HG02970 (cell line): ENCODE data around the gene ACAP1.

Source experiments
- ATAC-seq: cut with Tn5 transposase; IDR thresholded peaks from one replicate; pipeline ENCODE4 v1.9.1; 2021; ENCODE audit warnings: mild to moderate bottlenecking, moderate library complexity, moderate number of reproducible peaks; ENCODE audit not compliant: unreplicated experiment, low FRiP score

Gene ACAP1

GRCh38 chr17:7336240-7337175, at the start of gene ACAP1:
Gene ACAP1, plus strand, starts transcription at chr17:7336529. Its CDS starts 206 bp downstream, at chr17:7336735.
- ATAC-seq: peak; percentile 46

GRCh38 chr17:7289256-7290032, 46.9 kb upstream of the ACAP1 start:
- ATAC-seq: no peak

GRCh38 chr17:7290166-7290565, 46.2 kb upstream of the ACAP1 start:
- no peak for ATAC-seq

- no peak for ATAC-seq
Measured at GRCh38 chr17:7290685-7291084, 45.6 kb upstream of the ACAP1 start.

- no peak for ATAC-seq
Measured at GRCh38 chr17:7292194-7292593, 44.1 kb upstream of the ACAP1 start.

- no peak for ATAC-seq
Measured at GRCh38 chr17:7292729-7293128, 43.6 kb upstream of the ACAP1 start.

GRCh38 chr17:7293159-7293558, 43.2 kb upstream of the ACAP1 start:
- no peak for ATAC-seq

GRCh38 chr17:7293816-7294613, 42.3 kb upstream of the ACAP1 start:
- no peak for ATAC-seq

- ATAC-seq: no peak
Measured at GRCh38 chr17:7294614-7295153, 41.6 kb upstream of the ACAP1 start, which contains the start of gene YBX2. Gene YBX2, minus strand, starts transcription at chr17:7294639. Its CDS starts 139 bp downstream, at chr17:7294500.

- ATAC-seq: no peak
Measured at GRCh38 chr17:7295230-7296180, 40.8 kb upstream of the ACAP1 start.

GRCh38 chr17:7296189-7296861, 40.0 kb upstream of the ACAP1 start:
- ATAC-seq: no peak

GRCh38 chr17:7304179-7304578, 32.1 kb upstream of the ACAP1 start:
- ATAC-seq: no peak

- ATAC-seq: peak; percentile 68
Measured at GRCh38 chr17:7306911-7307685, 29.2 kb upstream of the ACAP1 start, which contains the start of gene EIF5A. Gene EIF5A, plus strand, starts transcription at chr17:7307628. Its CDS starts 2,008 bp downstream, at chr17:7309636.

- ATAC-seq: peak; percentile 1
Measured at GRCh38 chr17:7307686-7308624, 28.4 kb upstream of the ACAP1 start.

- ATAC-seq: no peak
Measured at GRCh38 chr17:7308625-7309433, 27.5 kb upstream of the ACAP1 start.

- no peak for ATAC-seq
Measured at GRCh38 chr17:7309628-7310027, 26.7 kb upstream of the ACAP1 start.
